SKM-1 treated with dmso at 0.1 percent for 144 hours (cell line): Measurements from ENCODE around the gene GPX3.

Source experiments
- DNase-seq: peaks from one replicate; lab custom pipeline; 2025; ENCODE audit not compliant: unreplicated experiment; lab: John Stamatoyannopoulos, UW

GPX3 gene

GRCh38 chr5:151076616-151077015, 56.2 kb downstream of the GPX3 start:
- DNase-seq: no peak

- no peak for DNase-seq
These were observed 57.0 kb downstream of the GPX3 start for GRCh38 chr5:151077419-151077818.

GRCh38 chr5:151077967-151078366, 57.6 kb downstream of the GPX3 start:
- no peak for DNase-seq
